ENCODE measurements around the gene SP6. TPM values are rescaled to one million over a fixed set of nuclear protein-coding genes. Genes with fewer than 3 reads are reported as not detected.

The SP6 gene
- total and polyA plus RNA-seq, 2 experiments from 2014 or later = 1.3 to 1.7 TPM

- Histone ChIP-seq H4K20me1 (ENCODE audit: insufficient read depth, poor library complexity, severe bottlenecking) (no peaks in the 10 kb centered on the region), H3K9me3 (ENCODE audit: low read depth) (no peaks in the 10 kb centered on the region), H2AFZ (no peak overlapping the region), H3K36me3 (replicated peaks; ENCODE audit: insufficient read depth, low read depth) (no peaks in the 10 kb centered on the region), H3K4me1 (ENCODE audit: insufficient read depth) (peaks cover 23% of the 10 kb centered on the region), H3K27ac (no peak overlapping the region), H3K4me3 (no peak overlapping the region), H3K27me3 (peaks cover 6% of the 10 kb centered on the region), H3K79me2 (no peaks in the 10 kb centered on the region), H3K9me2 (replicated peaks; ENCODE audit: insufficient read depth) (no peaks in the 10 kb centered on the region), H3K4me2 (no peak overlapping the region)
- DNase-seq (ENCODE audit: low spot score) = no peak
- no peak for TF ChIP-seq EZH2 (IDR thresholded peaks at IDR 0.05; ENCODE audit: borderline replicate concordance)
- no peak for TF ChIP-seq EZH2phosphoT487 (IDR thresholded peaks at IDR 0.05; ENCODE audit: low read depth, severe bottlenecking, unreplicated experiment)
- no peak for TF ChIP-seq CTCF (IDR thresholded peaks at IDR 0.05; ENCODE audit: poor library complexity)
- 52% methylated on average over 10 of the region's 10 CpGs for WGBS (ENCODE audit: low lambda C conversion rate, missing lambda C conversion rate)
Observed at GRCh38 chr17:47878203-47879027, 27.5 kb upstream of the SP6 start.

- no peaks in the 10 kb centered on the region for H3K9me3 ChIP-seq (ENCODE audit: low read depth)
- no peak overlapping the region for H3K4me2 ChIP-seq
- H2AFZ ChIP-seq = no peak overlapping the region
- H3K4me1 ChIP-seq (ENCODE audit: insufficient read depth) = peaks cover 22% of the 10 kb centered on the region
- no peaks in the 10 kb centered on the region for H4K20me1 ChIP-seq (ENCODE audit: insufficient read depth, poor library complexity, severe bottlenecking)
- H3K9me2 ChIP-seq (replicated peaks; ENCODE audit: insufficient read depth) = no peaks in the 10 kb centered on the region
- peaks cover 15% of the 10 kb centered on the region for H3K27me3 ChIP-seq
- DNase-seq (ENCODE audit: low spot score) = no peak
- WGBS (ENCODE audit: low lambda C conversion rate, missing lambda C conversion rate) = 47% methylated on average over 9 of the region's 9 CpGs
- TF ChIP-seq EZH2 (IDR thresholded peaks at IDR 0.05; ENCODE audit: borderline replicate concordance) (no peak), EZH2phosphoT487 (IDR thresholded peaks at IDR 0.05; ENCODE audit: low read depth, severe bottlenecking, unreplicated experiment) (no peak), CTCF (IDR thresholded peaks at IDR 0.05; ENCODE audit: poor library complexity) (no peak)
- H3K4me3 ChIP-seq = no peak overlapping the region
- no peaks in the 10 kb centered on the region for H3K36me3 ChIP-seq (replicated peaks; ENCODE audit: insufficient read depth, low read depth)
- H3K79me2 ChIP-seq = no peaks in the 10 kb centered on the region
- no peak overlapping the region for H3K27ac ChIP-seq
Observed at GRCh38 chr17:47877368-47878034, 26.5 kb upstream of the SP6 start.

- no peak overlapping the region for H2AFZ ChIP-seq
- H3K4me1 ChIP-seq (ENCODE audit: insufficient read depth) = peaks cover 23% of the 10 kb centered on the region
- no peaks in the 10 kb centered on the region for H3K9me2 ChIP-seq (replicated peaks; ENCODE audit: insufficient read depth)
Observed at GRCh38 chr17:47875011-47875985, 24.3 kb upstream of the SP6 start.

More at GRCh38 chr17:47875011-47875985, 24.3 kb upstream of the SP6 start:
- WGBS (ENCODE audit: low lambda C conversion rate, missing lambda C conversion rate) = 48% methylated on average over 11 of the region's 11 CpGs
- Histone ChIP-seq H3K36me3 (replicated peaks; ENCODE audit: insufficient read depth, low read depth) (no peaks in the 10 kb centered on the region), H3K27ac (no peak overlapping the region), H3K9me3 (ENCODE audit: low read depth) (no peaks in the 10 kb centered on the region), H3K79me2 (no peaks in the 10 kb centered on the region), H3K27me3 (peaks cover 37% of the 10 kb centered on the region), H3K4me3 (no peak overlapping the region), H3K4me2 (no peak overlapping the region), H4K20me1 (ENCODE audit: insufficient read depth, poor library complexity, severe bottlenecking) (no peaks in the 10 kb centered on the region)
- DNase-seq (ENCODE audit: low spot score) = no peak
- TF ChIP-seq EZH2phosphoT487 (IDR thresholded peaks at IDR 0.05; ENCODE audit: low read depth, severe bottlenecking, unreplicated experiment) (no peak), EZH2 (IDR thresholded peaks at IDR 0.05; ENCODE audit: borderline replicate concordance) (no peak), CTCF (IDR thresholded peaks at IDR 0.05; ENCODE audit: poor library complexity) (no peak)

Measured in hepatocyte (in vitro differentiated cells).